ENCODE measurements around the gene GOLGA6L7.
"Not testable (repeated sequence)": the region's sequence is repeated elsewhere in the genome, so short reads cannot be mapped to it uniquely, and the experiment has no call there.

The GOLGA6L7 gene

GRCh38 chr15:28892789-28893610, 44.6 kb upstream of the GOLGA6L7 start:
- Histone ChIP-seq H3K27ac (no peak overlapping the region), H3K4me1 (ENCODE audit: control insufficient read depth in 1 of 2, insufficient read depth in 1 of 2, low read depth in 1 of 2, low read length in 1 of 2) (no peaks in the 10 kb centered on the region), H3K27me3 (peaks cover 19% of the 10 kb centered on the region), H3K9me3 (no peaks in the 10 kb centered on the region), H3K36me3 (no peaks in the 10 kb centered on the region), H3K4me3 (ENCODE audit: low read depth in 1 of 2, low read length in 1 of 2) (no peak overlapping the region)
- TF ChIP-seq CTCF (IDR thresholded peaks at IDR 0.05): no peak

- no peak for TF ChIP-seq CTCF (IDR thresholded peaks at IDR 0.05)
- Histone ChIP-seq H3K27me3 (peaks cover 34% of the 10 kb centered on the region), H3K4me1 (ENCODE audit: control insufficient read depth in 1 of 2, insufficient read depth in 1 of 2, low read depth in 1 of 2, low read length in 1 of 2) (no peaks in the 10 kb centered on the region), H3K27ac (no peak overlapping the region), H3K4me3 (ENCODE audit: low read depth in 1 of 2, low read length in 1 of 2) (no peak overlapping the region), H3K9me3 (no peaks in the 10 kb centered on the region), H3K36me3 (no peaks in the 10 kb centered on the region)
Observed at GRCh38 chr15:28891588-28891987, 43.1 kb upstream of the GOLGA6L7 start.

GRCh38 chr15:28890711-28891495, 42.5 kb upstream of the GOLGA6L7 start:
- Histone ChIP-seq H3K4me3 (ENCODE audit: low read depth in 1 of 2, low read length in 1 of 2) (no peak overlapping the region), H3K9me3 (no peaks in the 10 kb centered on the region), H3K36me3 (no peaks in the 10 kb centered on the region), H3K4me1 (ENCODE audit: control insufficient read depth in 1 of 2, insufficient read depth in 1 of 2, low read depth in 1 of 2, low read length in 1 of 2) (no peaks in the 10 kb centered on the region), H3K27me3 (peaks cover 40% of the 10 kb centered on the region), H3K27ac (no peak overlapping the region)
- no peak for TF ChIP-seq CTCF (IDR thresholded peaks at IDR 0.05)

- not testable (repeated sequence) for H3K9me3 ChIP-seq; H3K4me1 ChIP-seq (ENCODE audit: control insufficient read depth in 1 of 2, insufficient read depth in 1 of 2, low read depth in 1 of 2, low read length in 1 of 2); H3K27ac ChIP-seq; H3K4me3 ChIP-seq (ENCODE audit: low read depth in 1 of 2, low read length in 1 of 2); H3K36me3 ChIP-seq
- peaks cover 47% of the 10 kb centered on the region for H3K27me3 ChIP-seq
Observed at GRCh38 chr15:28890291-28890690, 41.8 kb upstream of the GOLGA6L7 start.

- H3K27ac ChIP-seq; H3K36me3 ChIP-seq; H3K4me3 ChIP-seq (ENCODE audit: low read depth in 1 of 2, low read length in 1 of 2); H3K4me1 ChIP-seq (ENCODE audit: control insufficient read depth in 1 of 2, insufficient read depth in 1 of 2, low read depth in 1 of 2, low read length in 1 of 2); H3K9me3 ChIP-seq: not testable (repeated sequence)
- peaks cover 51% of the 10 kb centered on the region for H3K27me3 ChIP-seq
Observed at GRCh38 chr15:28889871-28890270, 41.4 kb upstream of the GOLGA6L7 start.

- Histone ChIP-seq H3K27ac (no peak overlapping the region), H3K4me1 (ENCODE audit: control insufficient read depth in 1 of 2, insufficient read depth in 1 of 2, low read depth in 1 of 2, low read length in 1 of 2) (no peaks in the 10 kb centered on the region)
- TF ChIP-seq CTCF (IDR thresholded peaks at IDR 0.05): no peak
Observed at GRCh38 chr15:28889346-28889745, 40.9 kb upstream of the GOLGA6L7 start.

More at GRCh38 chr15:28889346-28889745, 40.9 kb upstream of the GOLGA6L7 start:
- no peaks in the 10 kb centered on the region for H3K9me3 ChIP-seq
- H3K36me3 ChIP-seq: no peaks in the 10 kb centered on the region
- H3K4me3 ChIP-seq (ENCODE audit: low read depth in 1 of 2, low read length in 1 of 2): no peak overlapping the region
- H3K27me3 ChIP-seq: peaks cover 53% of the 10 kb centered on the region
